HepG2 (cell line): Measurements from ENCODE around the gene SIM1. TPM values are rescaled to one million over a fixed set of nuclear protein-coding genes. Genes with fewer than 3 reads are reported as not detected.

Experiments used
- ATAC-seq: fragments of 200-7000 bp; cut with Tn5 transposase; 3 replicates; pipeline ENCODE4 v1.9.1; 2020; ENCODE audit warnings: mild to moderate bottlenecking, moderate library complexity
- BruUV-seq: library from RNA; stranded (reverse); fragments of 400-500 nt; replicated peaks from 2 replicates; lab custom pipeline; 2021; lab: Mats Ljungman, UMichigan
- CTCF ChIA-PET: fragments of 300-600 bp; formaldehyde crosslinking; extraction: SDS; loops from one replicate; lab custom pipeline; 2021; ENCODE audit warnings: low total read pairs, inconsistent platforms, low intra/inter-chr PET ratio; lab: Yijun Ruan, JAX
- POLR2A ChIA-PET: fragments of 350-600 bp; sonication (Branson Sonifier 250); formaldehyde crosslinking; loops from one replicate; lab custom pipeline; 2020; ENCODE audit warnings: antibody characterized with exemption, inconsistent platforms; lab: Yijun Ruan, JAX
- DNase-seq: peaks from one replicate; pipeline ENCODE4 v3.0.0-alpha.2; 2015; ENCODE audit warnings: low spot score
- FAIRE-seq: peaks from 3 replicates; lab custom pipeline; 2011; peaks lifted over from hg19 to GRCh38; lab: Jason Lieb, UNC
- H2AFZ ChIP-seq: one replicate; pipeline ENCODE4 v1.6.1; 2011; ENCODE audit warnings: low read length, inconsistent platforms
- H3K27ac ChIP-seq: fragments of 300-600 bp; 3 replicates; pipeline ENCODE4 v1.8.0; 2011; ENCODE audit warnings: mixed run types, mild to moderate bottlenecking, mixed read lengths, low read length, inconsistent platforms; ENCODE audit not compliant: insufficient read depth; ENCODE audit errors: extremely low read length
- H3K27me3 ChIP-seq, 2 experiments: fragments of 200-600 bp in 1 of 2; 2 replicates in 1 of 2; 3 replicates in 1 of 2; pipeline versions ENCODE4 v1.6.0 to v1.8.0; 2011; ENCODE audit warnings: low read length in 2 of 2, mild to moderate bottlenecking in 2 of 2, moderate library complexity in 2 of 2, inconsistent platforms in 1 of 2; ENCODE audit not compliant: insufficient read depth in 2 of 2, control insufficient read depth in 1 of 2
- H3K36me3 ChIP-seq, 2 experiments: fragments of 200-600 bp in 1 of 2; replicated peaks in 1 of 2; 2 replicates in 1 of 2; 3 replicates in 1 of 2; pipeline versions ENCODE4 v1.5.1 to v1.8.0; 2011; ENCODE audit warnings: low read length in 2 of 2, inconsistent platforms in 1 of 2; ENCODE audit not compliant: insufficient read depth in 2 of 2, control insufficient read depth in 1 of 2
- H3K4me1 ChIP-seq: 2 replicates; pipeline ENCODE4 v1.5.1; 2012; ENCODE audit warnings: low read length, inconsistent platforms; ENCODE audit not compliant: insufficient read depth
- H3K4me2 ChIP-seq: 2 replicates; pipeline ENCODE4 v1.6.0; 2011; ENCODE audit warnings: low read depth, low read length, inconsistent platforms
- H3K4me3 ChIP-seq, 3 experiments: fragments of 200-600 bp in 1 of 3; sonication (generic), shearing (Covaris generic) in 1 of 3; replicated peaks in 1 of 3; 2 replicates each; pipeline ENCODE4 v1.5.1; 2011 to 2016; ENCODE audit warnings: low read length in 3 of 3, inconsistent platforms in 2 of 3, low read depth in 2 of 3, mild to moderate bottlenecking in 2 of 3, control low read depth in 1 of 3, mixed read lengths in 1 of 3; ENCODE audit not compliant: insufficient read depth in 1 of 3
- H3K79me2 ChIP-seq: one replicate; pipeline ENCODE4 v1.6.1; 2011; ENCODE audit warnings: low read length, inconsistent platforms; ENCODE audit not compliant: insufficient read depth
- H3K9ac ChIP-seq: 2 replicates; pipeline ENCODE4 v1.6.0; 2011; ENCODE audit warnings: mild to moderate bottlenecking, low read depth, low read length, inconsistent platforms; ENCODE audit not compliant: insufficient read depth
- H3K9me3 ChIP-seq: 2 replicates; pipeline ENCODE4 v1.5.1; 2012; ENCODE audit warnings: mild to moderate bottlenecking, low read length
- H4K20me1 ChIP-seq: 2 replicates; pipeline ENCODE4 v1.6.0; 2011; ENCODE audit warnings: inconsistent platforms, mild to moderate bottlenecking, low read length, moderate library complexity; ENCODE audit not compliant: insufficient read depth
- ARNT ChIP-seq: fragments of 450-650 bp; IDR thresholded peaks from 2 replicates; pipeline ENCODE4 v1.6.1; 2017
- ARNTL ChIP-seq: sonication (generic); formaldehyde crosslinking; IDR thresholded peaks from 2 replicates; pipeline ENCODE4 v1.4.0; 2020; ENCODE audit warnings: mild to moderate bottlenecking, missing genetic modification reagents
- BORCS8-MEF2B ChIP-seq: sonication (generic); formaldehyde crosslinking; IDR thresholded peaks from 2 replicates; pipeline ENCODE4 v1.8.0; 2022; ENCODE audit warnings: mild to moderate bottlenecking, missing genetic modification reagents
- KDM1A ChIP-seq: IDR thresholded peaks from 2 replicates; pipeline ENCODE4 v1.6.1; 2016; ENCODE audit warnings: missing compliant biosample characterization
- KLF11 ChIP-seq: IDR thresholded peaks from 2 replicates; pipeline ENCODE4 v1.6.1; 2016; ENCODE audit warnings: missing compliant biosample characterization
- MEIS1 ChIP-seq: sonication (generic); formaldehyde crosslinking; IDR thresholded peaks from 2 replicates; pipeline ENCODE4 v1.9.0; 2021; ENCODE audit warnings: mild to moderate bottlenecking, missing genetic modification reagents, moderate library complexity, borderline replicate concordance
- MIXL1 ChIP-seq: IDR thresholded peaks from 2 replicates; pipeline ENCODE4 v1.6.1; 2016
- TP53 ChIP-seq: sonication (generic); formaldehyde crosslinking; conservative IDR thresholded peaks from 2 replicates; pipeline ENCODE4 v1.4.0; 2020; ENCODE audit warnings: missing genetic modification reagents
- ZFP62 ChIP-seq: sonication (generic); formaldehyde crosslinking; IDR thresholded peaks from 2 replicates; pipeline ENCODE4 v1.4.0; 2020; ENCODE audit warnings: missing genetic modification reagents
- ZNF343 ChIP-seq: sonication (generic); formaldehyde crosslinking; IDR thresholded peaks from 2 replicates; pipeline ENCODE4 v1.4.0; 2020; ENCODE audit warnings: mild to moderate bottlenecking, missing genetic modification reagents
- ZNF44 ChIP-seq: sonication (generic); formaldehyde crosslinking; IDR thresholded peaks from 2 replicates; pipeline ENCODE4 v1.5.1; 2020; ENCODE audit warnings: mild to moderate bottlenecking, missing genetic modification reagents
- WGBS: methylation state at CpG from one replicate; pipeline ENCODE4 v1.1.6; 2017; ENCODE audit warnings: low lambda C conversion rate; 5-methylcytosine and 5-hydroxymethylcytosine counted together
- in situ Hi-C: cut with HindIII; loops from 2 replicates; pipeline ENCODE4 v1.10.0; 2017; ENCODE audit warnings: low pct_unique_long_range_greater_than_20kb; ENCODE audit not compliant: extremely low pct_ligation_motif_present
- intact Hi-C: fragments of 100-400 bp; cut with micrococcal nuclease; formaldehyde crosslinking; loops from one replicate; pipeline ENCODE4 v1.10.0; 2022; ENCODE audit not compliant: unreplicated experiment
- polyA plus RNA-seq, 8 experiments: library from polyadenylated mRNA; depleted of rRNA in 3 of 8; stranded (reverse) in 7 of 8; unstranded in 1 of 8; fragments of >200 nt; fragmentation: Illumina TruSeq in 4 of 8; extraction: Trizol in 4 of 8; gene quantifications; 2 replicates each; pipeline versions ENCODE4 v1.2.1 to v1.2.3, GENCODE V29; 2011 to 2016; ENCODE audit warnings: low read depth in 4 of 8, missing spikeins in 1 of 8, mixed read lengths in 1 of 8; ENCODE audit not compliant: insufficient read depth in 1 of 8
- total RNA-seq, 5 experiments: library from RNA; depleted of rRNA; stranded (reverse); fragments of >200 nt; fragmentation: Illumina TruSeq; extraction: Trizol; gene quantifications; 2 replicates each; pipeline ENCODE4 v1.2.3, GENCODE V29; 2016; ENCODE audit warnings: low read depth in 1 of 5
- TF ChIP-seq, protein P1 (sequence below): sonication (generic); formaldehyde crosslinking; IDR thresholded peaks from 2 replicates; pipeline ENCODE4 v1.4.0; 2020; ENCODE audit warnings: missing genetic modification reagents
- TF ChIP-seq, protein P2 (sequence below): sonication (generic); formaldehyde crosslinking; IDR thresholded peaks from 2 replicates; pipeline ENCODE4 v1.5.1; 2020; ENCODE audit warnings: mild to moderate bottlenecking, missing genetic modification reagents, borderline replicate concordance
- TF ChIP-seq, protein P3 (sequence below): sonication (generic); formaldehyde crosslinking; IDR thresholded peaks from 2 replicates; pipeline ENCODE4 v1.5.1; 2020; ENCODE audit warnings: missing genetic modification reagents, mild to moderate bottlenecking, borderline replicate concordance

The SIM1 gene
- total and polyA plus RNA-seq, 2 of the 13 experiments (the other 11 are each of a cell fraction or from before 2014, with no cell fraction given) = not detected

DNA sequence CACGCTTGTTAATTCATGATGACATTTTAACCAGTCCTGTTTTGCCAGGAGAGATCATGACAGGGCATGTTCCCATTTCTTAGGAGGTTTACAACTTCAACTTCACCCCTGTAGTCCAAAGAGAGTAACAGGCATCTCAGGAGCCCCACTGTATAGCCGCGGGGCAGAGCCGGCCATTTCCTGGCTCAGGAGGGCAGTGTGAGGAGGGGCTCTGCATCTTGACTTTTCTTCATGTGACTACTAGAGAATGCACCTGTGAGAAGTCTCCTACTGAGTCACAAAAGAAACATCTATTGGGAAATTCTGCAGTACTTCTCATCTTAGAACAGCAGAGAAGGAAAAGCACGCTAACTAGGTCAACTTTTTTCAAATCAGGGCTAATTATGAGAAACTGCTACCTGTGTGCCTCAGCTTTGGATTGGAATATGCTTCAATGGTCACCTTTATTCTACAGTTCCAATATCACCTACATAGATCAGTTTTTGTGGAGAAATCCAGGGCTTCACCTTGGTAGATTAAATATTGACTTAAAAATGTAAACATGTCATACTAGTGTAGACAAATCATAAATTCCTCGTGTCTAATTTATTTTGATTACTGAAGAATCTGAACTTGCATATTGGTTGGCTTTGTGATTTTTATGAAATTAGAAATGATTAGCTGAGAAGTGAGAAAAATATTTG, 28.6 kb upstream of the SIM1 start:
- no TSS peak for BruUV-seq
- no peak for ATAC-seq
- FAIRE-seq = no peak
- Histone ChIP-seq H3K4me3 (no peak overlapping the region), H3K27ac (no peak overlapping the region), H3K4me2 (no peak overlapping the region), H3K4me1 (no peaks in the 10 kb centered on the region), H3K79me2 (no peaks in the 10 kb centered on the region), H3K9ac (no peak overlapping the region), H4K20me1 (no peaks in the 10 kb centered on the region), H3K27me3 (peaks cover 0 to 13% of the 10 kb centered on the region in 2 experiments; a peak in 3 of 5 replicates), H3K36me3 (no peaks in the 10 kb centered on the region), H2AFZ (no peak overlapping the region), H3K9me3 (no peaks in the 10 kb centered on the region)
- ChIA-PET POLR2A (no interaction called here), CTCF (no interaction called here)
- no peak for TF ChIP-seq ZFP62
- no peak for TF ChIP-seq MEIS1 (CRISPR knock-in tag)
- no peak for TF ChIP-seq MIXL1
- TF ChIP-seq, protein P1, sequence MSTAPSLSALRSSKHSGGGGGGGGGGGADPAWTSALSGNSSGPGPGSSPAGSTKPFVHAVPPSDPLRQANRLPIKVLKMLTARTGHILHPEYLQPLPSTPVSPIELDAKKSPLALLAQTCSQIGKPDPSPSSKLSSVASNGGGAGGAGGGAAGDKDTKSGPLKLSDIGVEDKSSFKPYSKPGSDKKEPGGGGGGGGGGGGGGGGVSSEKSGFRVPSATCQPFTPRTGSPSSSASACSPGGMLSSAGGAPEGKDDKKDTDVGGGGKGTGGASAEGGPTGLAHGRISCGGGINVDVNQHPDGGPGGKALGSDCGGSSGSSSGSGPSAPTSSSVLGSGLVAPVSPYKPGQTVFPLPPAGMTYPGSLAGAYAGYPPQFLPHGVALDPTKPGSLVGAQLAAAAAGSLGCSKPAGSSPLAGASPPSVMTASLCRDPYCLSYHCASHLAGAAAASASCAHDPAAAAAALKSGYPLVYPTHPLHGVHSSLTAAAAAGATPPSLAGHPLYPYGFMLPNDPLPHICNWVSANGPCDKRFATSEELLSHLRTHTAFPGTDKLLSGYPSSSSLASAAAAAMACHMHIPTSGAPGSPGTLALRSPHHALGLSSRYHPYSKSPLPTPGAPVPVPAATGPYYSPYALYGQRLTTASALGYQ (CRISPR knock-in tag) = no peak
- TF ChIP-seq ARNTL (CRISPR knock-in tag) = no peak
- TF ChIP-seq, protein P2, sequence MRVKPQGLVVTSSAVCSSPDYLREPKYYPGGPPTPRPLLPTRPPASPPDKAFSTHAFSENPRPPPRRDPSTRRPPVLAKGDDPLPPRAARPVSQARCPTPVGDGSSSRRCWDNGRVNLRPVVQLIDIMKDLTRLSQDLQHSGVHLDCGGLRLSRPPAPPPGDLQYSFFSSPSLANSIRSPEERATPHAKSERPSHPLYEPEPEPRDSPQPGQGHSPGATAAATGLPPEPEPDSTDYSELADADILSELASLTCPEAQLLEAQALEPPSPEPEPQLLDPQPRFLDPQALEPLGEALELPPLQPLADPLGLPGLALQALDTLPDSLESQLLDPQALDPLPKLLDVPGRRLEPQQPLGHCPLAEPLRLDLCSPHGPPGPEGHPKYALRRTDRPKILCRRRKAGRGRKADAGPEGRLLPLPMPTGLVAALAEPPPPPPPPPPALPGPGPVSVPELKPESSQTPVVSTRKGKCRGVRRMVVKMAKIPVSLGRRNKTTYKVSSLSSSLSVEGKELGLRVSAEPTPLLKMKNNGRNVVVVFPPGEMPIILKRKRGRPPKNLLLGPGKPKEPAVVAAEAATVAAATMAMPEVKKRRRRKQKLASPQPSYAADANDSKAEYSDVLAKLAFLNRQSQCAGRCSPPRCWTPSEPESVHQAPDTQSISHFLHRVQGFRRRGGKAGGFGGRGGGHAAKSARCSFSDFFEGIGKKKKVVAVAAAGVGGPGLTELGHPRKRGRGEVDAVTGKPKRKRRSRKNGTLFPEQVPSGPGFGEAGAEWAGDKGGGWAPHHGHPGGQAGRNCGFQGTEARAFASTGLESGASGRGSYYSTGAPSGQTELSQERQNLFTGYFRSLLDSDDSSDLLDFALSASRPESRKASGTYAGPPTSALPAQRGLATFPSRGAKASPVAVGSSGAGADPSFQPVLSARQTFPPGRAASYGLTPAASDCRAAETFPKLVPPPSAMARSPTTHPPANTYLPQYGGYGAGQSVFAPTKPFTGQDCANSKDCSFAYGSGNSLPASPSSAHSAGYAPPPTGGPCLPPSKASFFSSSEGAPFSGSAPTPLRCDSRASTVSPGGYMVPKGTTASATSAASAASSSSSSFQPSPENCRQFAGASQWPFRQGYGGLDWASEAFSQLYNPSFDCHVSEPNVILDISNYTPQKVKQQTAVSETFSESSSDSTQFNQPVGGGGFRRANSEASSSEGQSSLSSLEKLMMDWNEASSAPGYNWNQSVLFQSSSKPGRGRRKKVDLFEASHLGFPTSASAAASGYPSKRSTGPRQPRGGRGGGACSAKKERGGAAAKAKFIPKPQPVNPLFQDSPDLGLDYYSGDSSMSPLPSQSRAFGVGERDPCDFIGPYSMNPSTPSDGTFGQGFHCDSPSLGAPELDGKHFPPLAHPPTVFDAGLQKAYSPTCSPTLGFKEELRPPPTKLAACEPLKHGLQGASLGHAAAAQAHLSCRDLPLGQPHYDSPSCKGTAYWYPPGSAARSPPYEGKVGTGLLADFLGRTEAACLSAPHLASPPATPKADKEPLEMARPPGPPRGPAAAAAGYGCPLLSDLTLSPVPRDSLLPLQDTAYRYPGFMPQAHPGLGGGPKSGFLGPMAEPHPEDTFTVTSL (CRISPR knock-in tag) = no peak
- no peak for TF ChIP-seq BORCS8-MEF2B
- TF ChIP-seq, protein P3, sequence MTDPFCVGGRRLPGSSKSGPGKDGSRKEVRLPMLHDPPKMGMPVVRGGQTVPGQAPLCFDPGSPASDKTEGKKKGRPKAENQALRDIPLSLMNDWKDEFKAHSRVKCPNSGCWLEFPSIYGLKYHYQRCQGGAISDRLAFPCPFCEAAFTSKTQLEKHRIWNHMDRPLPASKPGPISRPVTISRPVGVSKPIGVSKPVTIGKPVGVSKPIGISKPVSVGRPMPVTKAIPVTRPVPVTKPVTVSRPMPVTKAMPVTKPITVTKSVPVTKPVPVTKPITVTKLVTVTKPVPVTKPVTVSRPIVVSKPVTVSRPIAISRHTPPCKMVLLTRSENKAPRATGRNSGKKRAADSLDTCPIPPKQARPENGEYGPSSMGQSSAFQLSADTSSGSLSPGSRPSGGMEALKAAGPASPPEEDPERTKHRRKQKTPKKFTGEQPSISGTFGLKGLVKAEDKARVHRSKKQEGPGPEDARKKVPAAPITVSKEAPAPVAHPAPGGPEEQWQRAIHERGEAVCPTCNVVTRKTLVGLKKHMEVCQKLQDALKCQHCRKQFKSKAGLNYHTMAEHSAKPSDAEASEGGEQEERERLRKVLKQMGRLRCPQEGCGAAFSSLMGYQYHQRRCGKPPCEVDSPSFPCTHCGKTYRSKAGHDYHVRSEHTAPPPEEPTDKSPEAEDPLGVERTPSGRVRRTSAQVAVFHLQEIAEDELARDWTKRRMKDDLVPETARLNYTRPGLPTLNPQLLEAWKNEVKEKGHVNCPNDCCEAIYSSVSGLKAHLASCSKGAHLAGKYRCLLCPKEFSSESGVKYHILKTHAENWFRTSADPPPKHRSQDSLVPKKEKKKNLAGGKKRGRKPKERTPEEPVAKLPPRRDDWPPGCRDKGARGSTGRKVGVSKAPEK (CRISPR knock-in tag) = no peak
- no peak for TF ChIP-seq KDM1A (CRISPR knock-in tag)
- no peak for TF ChIP-seq KLF11 (CRISPR knock-in tag)
- TF ChIP-seq TP53 (CRISPR knock-in tag) = no peak
- no peak for TF ChIP-seq ARNT
- TF ChIP-seq ZNF44 (CRISPR knock-in tag) = no peak
- TF ChIP-seq ZNF343 = no peak
- DNase-seq = no peak
- intact Hi-C loops = no loop called here
- in situ Hi-C loops = no loop called here
- WGBS = 37% methylated on average over 6 of the region's 6 CpGs
